Measurements from ENCODE around the gene SCN3A. TPM values are rescaled to one million over a fixed set of nuclear protein-coding genes. Genes with fewer than 3 reads are reported as not detected.
A peak's percentile ranks its signal among the peaks of the same experiment; 100 is the strongest.

SCN3A gene
- total and polyA plus RNA-seq, 11 donors = 0.39 to 2.7 (median 1.1) TPM

DNA sequence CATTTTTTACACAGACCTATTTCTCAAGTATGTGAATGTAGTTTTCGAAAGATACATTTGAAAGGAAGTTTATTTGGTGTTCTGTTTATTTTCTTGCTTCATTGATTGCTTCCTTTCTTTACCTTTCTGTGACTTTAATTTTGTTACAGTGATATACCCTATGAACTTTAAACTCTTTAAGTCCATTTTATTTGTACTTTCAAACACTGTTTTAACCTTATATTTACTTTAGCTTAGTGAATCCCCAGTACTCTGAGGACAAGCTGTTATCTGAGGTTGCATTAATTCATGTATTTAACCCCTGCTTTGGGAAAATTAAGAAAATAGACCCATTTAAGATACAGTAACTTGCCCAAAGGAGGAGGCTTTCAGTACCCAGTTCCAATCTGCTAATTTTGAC lies 93.5 kb downstream of the SCN3A start:
- ATAC-seq (no peak), DNase-seq (no peak)
- no peaks in the 10 kb centered on the region for H3K4me1 ChIP-seq
- TF ChIP-seq POLR2A (IDR thresholded peaks at IDR 0.05) = no peak
- TF ChIP-seq, protein P1, sequence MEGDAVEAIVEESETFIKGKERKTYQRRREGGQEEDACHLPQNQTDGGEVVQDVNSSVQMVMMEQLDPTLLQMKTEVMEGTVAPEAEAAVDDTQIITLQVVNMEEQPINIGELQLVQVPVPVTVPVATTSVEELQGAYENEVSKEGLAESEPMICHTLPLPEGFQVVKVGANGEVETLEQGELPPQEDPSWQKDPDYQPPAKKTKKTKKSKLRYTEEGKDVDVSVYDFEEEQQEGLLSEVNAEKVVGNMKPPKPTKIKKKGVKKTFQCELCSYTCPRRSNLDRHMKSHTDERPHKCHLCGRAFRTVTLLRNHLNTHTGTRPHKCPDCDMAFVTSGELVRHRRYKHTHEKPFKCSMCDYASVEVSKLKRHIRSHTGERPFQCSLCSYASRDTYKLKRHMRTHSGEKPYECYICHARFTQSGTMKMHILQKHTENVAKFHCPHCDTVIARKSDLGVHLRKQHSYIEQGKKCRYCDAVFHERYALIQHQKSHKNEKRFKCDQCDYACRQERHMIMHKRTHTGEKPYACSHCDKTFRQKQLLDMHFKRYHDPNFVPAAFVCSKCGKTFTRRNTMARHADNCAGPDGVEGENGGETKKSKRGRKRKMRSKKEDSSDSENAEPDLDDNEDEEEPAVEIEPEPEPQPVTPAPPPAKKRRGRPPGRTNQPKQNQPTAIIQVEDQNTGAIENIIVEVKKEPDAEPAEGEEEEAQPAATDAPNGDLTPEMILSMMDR (IDR thresholded peaks at IDR 0.05) = no peak
- intact Hi-C loops (cut with DNase I) = no loop called here
- H3K9me3 ChIP-seq = no peaks in the 10 kb centered on the region
- 79 to 89% (median 81%) methylated on average over 1 of the region's 1 CpG for WGBS, 4 donors
- peaks cover 0 to 5% (median 0%) of the 10 kb centered on the region in 9 donors for H3K27me3 ChIP-seq
- H3K4me3 ChIP-seq = no peak overlapping the region
- H3K36me3 ChIP-seq = no peaks in the 10 kb centered on the region
- H3K27ac ChIP-seq = no peak overlapping the region

DNA sequence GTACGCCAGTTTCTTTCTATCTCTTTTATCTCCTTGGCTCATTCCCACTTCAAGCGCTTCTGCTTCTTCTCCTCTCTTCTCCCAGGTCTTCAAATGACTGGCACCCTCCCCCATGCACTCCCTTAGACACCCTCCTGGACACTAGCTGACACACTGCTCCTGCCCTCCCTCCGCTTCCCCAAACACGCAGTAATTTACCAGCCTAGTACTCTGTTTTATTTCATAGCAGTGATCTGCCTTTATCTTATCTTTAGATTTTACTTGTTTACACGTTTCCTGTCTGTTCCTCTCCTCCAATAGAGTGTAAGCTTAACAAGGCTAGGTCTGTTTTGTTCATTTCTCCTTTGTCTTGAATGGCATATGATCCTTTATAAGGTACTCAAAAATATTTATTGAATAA lies 93.9 kb downstream of the SCN3A start:
- no peaks in the 10 kb centered on the region for H3K36me3 ChIP-seq
- ATAC-seq (no peak), DNase-seq (no peak)
- intact Hi-C loops (cut with DNase I) = no loop called here
- no peaks in the 10 kb centered on the region for H3K9me3 ChIP-seq
- no peak overlapping the region for H3K4me3 ChIP-seq
- H3K4me1 ChIP-seq = no peaks in the 10 kb centered on the region
- 48 to 61% (median 51%) methylated on average over 5 of the region's 5 CpGs for WGBS, 4 donors
- no peak overlapping the region for H3K27ac ChIP-seq
- TF ChIP-seq, protein P1 (IDR thresholded peaks at IDR 0.05) = no peak
- no peak for TF ChIP-seq POLR2A (IDR thresholded peaks at IDR 0.05)
- peaks cover 0 to 5% (median 0%) of the 10 kb centered on the region in 9 donors for H3K27me3 ChIP-seq

DNA sequence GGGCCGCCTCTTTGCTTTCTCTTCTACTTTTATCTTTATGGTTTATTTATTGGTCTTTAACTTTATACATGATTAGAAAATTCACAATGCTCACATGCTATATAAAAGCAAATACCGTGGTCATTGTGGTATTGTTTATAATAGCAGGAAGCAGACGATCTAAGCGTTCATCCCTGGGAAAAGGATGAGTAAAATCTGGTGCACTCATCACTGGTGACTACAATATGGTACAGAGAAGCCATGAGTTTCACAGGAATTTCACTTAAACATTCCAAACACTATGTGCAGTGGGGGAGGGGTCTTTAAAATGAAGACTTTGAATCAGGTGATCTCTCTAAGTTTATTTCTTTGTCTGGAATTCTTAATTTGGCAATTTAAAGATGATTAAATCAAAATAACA lies 97.9 kb downstream of the SCN3A start:
- DNase-seq = no peak
- no peaks in the 10 kb centered on the region for H3K36me3 ChIP-seq
- intact Hi-C loops (cut with DNase I) = no loop called here
- TF ChIP-seq POLR2A (IDR thresholded peaks at IDR 0.05) = no peak
- TF ChIP-seq, protein P1 (IDR thresholded peaks at IDR 0.05) = no peak
- H3K9me3 ChIP-seq = no peaks in the 10 kb centered on the region
- H3K27ac ChIP-seq = no peak overlapping the region
- WGBS, 4 donors = 53 to 62% (median 60%) methylated on average over 4 of the region's 4 CpGs
- no peak overlapping the region for H3K4me3 ChIP-seq
- peaks cover 0 to 5% (median 0%) of the 10 kb centered on the region in 9 donors for H3K27me3 ChIP-seq
- H3K4me1 ChIP-seq = no peaks in the 10 kb centered on the region
- no peak for ATAC-seq

DNA sequence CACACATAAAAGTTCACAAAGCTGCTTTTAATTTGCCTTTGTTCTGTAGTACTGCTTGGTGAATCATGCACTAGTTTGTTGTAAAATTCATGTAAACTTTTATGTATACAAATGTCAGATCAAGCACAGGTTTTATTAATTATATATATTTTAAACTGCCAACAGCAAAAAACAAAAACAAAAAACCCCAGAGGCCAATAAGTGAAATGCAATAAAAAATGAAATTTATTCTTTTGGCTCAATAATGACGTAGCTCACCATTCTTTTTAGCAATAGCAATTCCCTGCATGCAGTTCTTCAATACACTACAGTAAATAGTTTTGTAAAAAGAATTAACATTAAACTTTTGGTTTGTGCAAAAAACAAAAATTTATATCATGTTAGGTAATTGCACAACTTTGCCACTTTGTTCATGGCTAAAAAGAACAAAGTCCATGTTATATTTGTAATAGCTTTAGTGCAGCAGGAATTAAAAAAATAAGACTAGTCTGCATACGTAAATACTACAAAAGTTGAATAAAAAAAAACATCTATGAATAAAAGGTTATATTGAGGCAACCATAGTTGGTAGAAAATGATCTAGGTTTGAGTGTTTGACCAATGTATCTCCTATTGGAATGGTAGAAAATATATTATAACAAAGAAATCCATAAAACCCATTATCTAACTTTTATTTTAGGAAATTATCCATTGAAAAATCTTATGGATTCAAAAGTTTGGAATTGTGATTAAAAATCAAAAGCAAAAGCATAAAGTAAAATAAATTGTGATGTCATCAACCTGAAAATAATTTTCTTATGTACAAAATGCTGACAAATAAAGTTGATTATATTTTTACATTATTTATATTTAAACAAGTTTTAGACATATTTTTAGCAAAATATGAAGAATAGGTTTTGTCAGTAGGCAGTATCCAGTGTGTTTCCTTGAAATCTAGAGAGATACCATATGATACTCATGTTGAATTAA lies 115.6 kb downstream of the SCN3A start:
- Histone ChIP-seq H3K27ac (no peak overlapping the region), H3K27me3 (no peaks in the 10 kb centered on the region), H3K4me1 (no peaks in the 10 kb centered on the region), H3K36me3 (no peaks in the 10 kb centered on the region), H3K4me3 (no peak overlapping the region), H3K9me3 (peaks cover 0 to 5% (median 0%) of the 10 kb centered on the region in 12 donors)
- DNase-seq (no peak), ATAC-seq (no peak)
- 73 to 85% (median 81%) methylated on average over 2 of the region's 2 CpGs for WGBS, 4 donors
- TF ChIP-seq, protein P1 (IDR thresholded peaks at IDR 0.05) = peak in 2 of 12 donors; percentile 28 to 41
- no peak for TF ChIP-seq POLR2A (IDR thresholded peaks at IDR 0.05)
- intact Hi-C loops (cut with DNase I) = no loop called here
